ENCODE measurements around the gene BIRC5.

The BIRC5 gene

DNA sequence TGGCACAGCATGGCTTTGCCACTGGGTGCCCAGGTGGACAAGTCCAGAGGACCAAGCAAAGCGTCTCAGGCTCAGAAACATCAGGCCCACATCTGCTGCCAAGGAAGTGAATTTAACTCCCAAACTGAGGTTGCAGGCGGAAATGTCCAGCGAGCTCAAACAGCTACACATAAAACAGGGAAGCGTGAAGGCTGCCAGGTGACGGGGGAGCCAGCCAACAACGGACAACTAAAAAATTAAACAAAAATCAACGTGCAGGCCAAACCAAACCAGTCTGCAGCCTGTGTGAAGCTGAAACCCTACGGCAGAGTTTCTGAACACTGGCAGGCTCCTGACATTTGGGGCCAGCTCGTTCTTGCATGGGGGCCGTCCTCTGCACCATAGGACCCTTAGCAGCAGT, 29.7 kb upstream of the BIRC5 start:
- no peak overlapping the region for H3K27ac ChIP-seq (ENCODE audit: low read depth, low read length)
- H3K4me3 ChIP-seq (ENCODE audit: low read depth in 1 of 5, low read length in 5 of 5): no peak overlapping the region
- no peaks in the 10 kb centered on the region for H3K36me3 ChIP-seq (ENCODE audit: control insufficient read depth in 5 of 5, insufficient read depth in 5 of 5, low read length in 5 of 5)
- H3K9me3 ChIP-seq (ENCODE audit: control insufficient read depth in 5 of 5, low read length in 5 of 5): no peaks in the 10 kb centered on the region
- no peaks in the 10 kb centered on the region for H3K27me3 ChIP-seq (ENCODE audit: control insufficient read depth in 5 of 5, insufficient read depth in 4 of 5, low read length in 5 of 5)
- peaks cover 0 to 26% (median 21%) of the 10 kb centered on the region in 5 donors for H3K4me1 ChIP-seq (ENCODE audit: control insufficient read depth in 5 of 5, insufficient read depth in 5 of 5, low read length in 5 of 5)
- no peak overlapping the region for H3K9ac ChIP-seq (ENCODE audit: low read length in 5 of 5)

GRCh38 chr17:78184868-78185267, 29.2 kb upstream of the BIRC5 start:
- Histone ChIP-seq H3K9me3 (ENCODE audit: control insufficient read depth in 5 of 5, low read length in 5 of 5) (no peaks in the 10 kb centered on the region), H3K9ac (ENCODE audit: low read length in 5 of 5) (no peak overlapping the region), H3K4me3 (ENCODE audit: low read depth in 1 of 5, low read length in 5 of 5) (no peak overlapping the region), H3K36me3 (ENCODE audit: control insufficient read depth in 5 of 5, insufficient read depth in 5 of 5, low read length in 5 of 5) (no peaks in the 10 kb centered on the region), H3K4me1 (ENCODE audit: control insufficient read depth in 5 of 5, insufficient read depth in 5 of 5, low read length in 5 of 5) (peaks cover 0 to 26% (median 21%) of the 10 kb centered on the region in 5 donors), H3K27me3 (ENCODE audit: control insufficient read depth in 5 of 5, insufficient read depth in 4 of 5, low read length in 5 of 5) (no peaks in the 10 kb centered on the region), H3K27ac (ENCODE audit: low read depth, low read length) (no peak overlapping the region)

DNA sequence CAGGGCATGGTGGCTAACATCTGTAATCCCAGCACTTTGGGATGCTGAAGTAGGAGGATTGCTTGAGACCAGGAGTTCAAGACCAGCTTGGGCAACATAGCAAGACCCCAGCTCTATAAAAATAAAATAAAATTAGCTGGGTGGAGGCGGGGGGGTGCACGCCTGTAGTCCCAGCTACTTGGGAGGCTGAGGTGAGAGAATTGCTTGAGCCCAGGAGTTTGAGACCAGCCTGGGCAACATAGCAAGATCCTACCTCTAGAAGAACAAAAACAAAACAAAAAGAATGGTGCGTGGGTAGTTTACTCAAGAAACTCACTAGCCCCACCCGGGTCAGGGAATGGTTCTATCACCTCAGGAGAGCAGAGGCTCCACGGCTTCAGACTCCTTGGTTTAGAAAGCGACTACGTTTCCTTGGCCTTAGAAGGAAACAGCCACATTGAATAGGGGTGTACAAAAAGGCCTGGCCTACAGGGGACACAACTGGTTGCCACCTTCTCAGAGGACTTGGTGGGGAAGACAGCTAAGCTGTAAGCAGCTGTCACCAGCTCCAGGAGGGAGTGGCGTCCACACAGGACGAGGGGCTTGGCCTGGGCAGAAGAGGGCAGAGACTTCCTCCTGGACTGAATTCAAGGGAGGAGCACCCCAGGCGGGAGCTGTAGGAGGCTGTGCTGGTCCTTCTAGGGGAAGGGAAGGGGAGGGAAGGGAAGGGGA, 27.9 kb upstream of the BIRC5 start:
- H3K4me1 ChIP-seq (ENCODE audit: control insufficient read depth in 5 of 5, insufficient read depth in 5 of 5, low read length in 5 of 5): peaks cover 0 to 26% (median 21%) of the 10 kb centered on the region in 5 donors
- no peak overlapping the region for H3K9ac ChIP-seq (ENCODE audit: low read length in 5 of 5)
- H3K4me3 ChIP-seq (ENCODE audit: low read depth in 1 of 5, low read length in 5 of 5): peak overlapping the region in 2 of 5 donors; percentile 35 to 57
- H3K36me3 ChIP-seq (ENCODE audit: control insufficient read depth in 5 of 5, insufficient read depth in 5 of 5, low read length in 5 of 5): peaks cover 0 to 6% (median 5%) of the 10 kb centered on the region in 5 donors
- H3K27me3 ChIP-seq (ENCODE audit: control insufficient read depth in 5 of 5, insufficient read depth in 4 of 5, low read length in 5 of 5): no peaks in the 10 kb centered on the region
- H3K27ac ChIP-seq (ENCODE audit: low read depth, low read length): no peak overlapping the region
- H3K9me3 ChIP-seq (ENCODE audit: control insufficient read depth in 5 of 5, low read length in 5 of 5): no peaks in the 10 kb centered on the region

GRCh38 chr17:78186692-78187595, 27.1 kb upstream of the BIRC5 start, which contains the start of the genes AFMID and TK1:
Gene AFMID, plus strand, starts transcription at chr17:78187362. Its CDS starts 9 bp downstream, at chr17:78187371.
Gene TK1, minus strand, starts transcription at chr17:78187052. Its CDS starts 58 bp downstream, at chr17:78186994.
- Histone ChIP-seq H3K27me3 (ENCODE audit: control insufficient read depth in 5 of 5, insufficient read depth in 4 of 5, low read length in 5 of 5) (no peaks in the 10 kb centered on the region), H3K9me3 (ENCODE audit: control insufficient read depth in 5 of 5, low read length in 5 of 5) (no peaks in the 10 kb centered on the region), H3K36me3 (ENCODE audit: control insufficient read depth in 5 of 5, insufficient read depth in 5 of 5, low read length in 5 of 5) (peaks cover 0 to 14% (median 6%) of the 10 kb centered on the region in 5 donors), H3K9ac (ENCODE audit: low read length in 5 of 5) (peak within 1 kb of the TSS in 2 of 5 donors; percentile 43 to 52), H3K4me3 (ENCODE audit: low read depth in 1 of 5, low read length in 5 of 5) (peak within 1 kb of the TSS; percentile 58 to 90 (median 72)), H3K4me1 (ENCODE audit: control insufficient read depth in 5 of 5, insufficient read depth in 5 of 5, low read length in 5 of 5) (peaks cover 0 to 26% (median 21%) of the 10 kb centered on the region in 5 donors), H3K27ac (ENCODE audit: low read depth, low read length) (peak within 1 kb of the TSS; percentile 37)

GRCh38 chr17:78196716-78197115, 17.3 kb upstream of the BIRC5 start:
- Histone ChIP-seq H3K4me3 (ENCODE audit: low read depth in 1 of 5, low read length in 5 of 5) (no peak overlapping the region), H3K27me3 (ENCODE audit: control insufficient read depth in 5 of 5, insufficient read depth in 4 of 5, low read length in 5 of 5) (no peaks in the 10 kb centered on the region), H3K9me3 (ENCODE audit: control insufficient read depth in 5 of 5, low read length in 5 of 5) (no peaks in the 10 kb centered on the region), H3K36me3 (ENCODE audit: control insufficient read depth in 5 of 5, insufficient read depth in 5 of 5, low read length in 5 of 5) (peaks cover 0 to 14% (median 10%) of the 10 kb centered on the region in 5 donors), H3K27ac (ENCODE audit: low read depth, low read length) (no peak overlapping the region), H3K4me1 (ENCODE audit: control insufficient read depth in 5 of 5, insufficient read depth in 5 of 5, low read length in 5 of 5) (peaks cover 0 to 24% (median 10%) of the 10 kb centered on the region in 5 donors), H3K9ac (ENCODE audit: low read length in 5 of 5) (no peak overlapping the region)

- Histone ChIP-seq H3K9ac (ENCODE audit: low read length in 5 of 5) (peak overlapping the region in 1 of 5 donors; percentile 48), H3K4me3 (ENCODE audit: low read depth in 1 of 5, low read length in 5 of 5) (no peak overlapping the region), H3K27me3 (ENCODE audit: control insufficient read depth in 5 of 5, insufficient read depth in 4 of 5, low read length in 5 of 5) (no peaks in the 10 kb centered on the region), H3K9me3 (ENCODE audit: control insufficient read depth in 5 of 5, low read length in 5 of 5) (no peaks in the 10 kb centered on the region), H3K4me1 (ENCODE audit: control insufficient read depth in 5 of 5, insufficient read depth in 5 of 5, low read length in 5 of 5) (peaks cover 0 to 24% (median 10%) of the 10 kb centered on the region in 5 donors), H3K36me3 (ENCODE audit: control insufficient read depth in 5 of 5, insufficient read depth in 5 of 5, low read length in 5 of 5) (peaks cover 0 to 14% (median 9%) of the 10 kb centered on the region in 5 donors), H3K27ac (ENCODE audit: low read depth, low read length) (no peak overlapping the region)
These were observed 16.8 kb upstream of the BIRC5 start for GRCh38 chr17:78197147-78197832.

DNA sequence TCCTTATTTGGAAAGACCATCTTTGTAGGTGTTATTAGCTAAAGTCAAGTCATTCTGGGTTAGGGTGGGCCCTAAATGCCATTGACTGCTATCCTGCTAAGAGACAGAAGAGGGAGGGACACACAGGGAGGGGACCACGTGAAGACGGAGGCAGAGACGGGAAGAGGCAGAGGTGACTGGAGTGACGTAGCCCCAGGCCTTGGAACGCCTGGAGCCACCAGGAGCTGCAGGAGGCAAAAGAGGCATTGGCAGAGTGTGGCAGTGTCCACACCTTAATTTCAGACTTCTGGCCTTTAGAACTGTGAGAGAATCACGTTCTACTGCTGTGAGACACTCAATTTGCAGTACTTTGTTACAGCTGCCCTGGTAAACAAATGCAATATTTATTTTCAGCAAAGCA, 13.6 kb upstream of the BIRC5 start:
- peaks cover 0 to 24% (median 10%) of the 10 kb centered on the region in 5 donors for H3K4me1 ChIP-seq (ENCODE audit: control insufficient read depth in 5 of 5, insufficient read depth in 5 of 5, low read length in 5 of 5)
- H3K27ac ChIP-seq (ENCODE audit: low read depth, low read length): no peak overlapping the region
- no peaks in the 10 kb centered on the region for H3K27me3 ChIP-seq (ENCODE audit: control insufficient read depth in 5 of 5, insufficient read depth in 4 of 5, low read length in 5 of 5)
- H3K9me3 ChIP-seq (ENCODE audit: control insufficient read depth in 5 of 5, low read length in 5 of 5): no peaks in the 10 kb centered on the region
- peaks cover 0 to 14% (median 12%) of the 10 kb centered on the region in 5 donors for H3K36me3 ChIP-seq (ENCODE audit: control insufficient read depth in 5 of 5, insufficient read depth in 5 of 5, low read length in 5 of 5)
- no peak overlapping the region for H3K4me3 ChIP-seq (ENCODE audit: low read depth in 1 of 5, low read length in 5 of 5)
- no peak overlapping the region for H3K9ac ChIP-seq (ENCODE audit: low read length in 5 of 5)

GRCh38 chr17:78202666-78203065, 11.4 kb upstream of the BIRC5 start:
- H3K36me3 ChIP-seq (ENCODE audit: control insufficient read depth in 5 of 5, insufficient read depth in 5 of 5, low read length in 5 of 5): peaks cover 0 to 15% (median 8%) of the 10 kb centered on the region in 5 donors
- H3K9ac ChIP-seq (ENCODE audit: low read length in 5 of 5): no peak overlapping the region
- H3K27ac ChIP-seq (ENCODE audit: low read depth, low read length): no peak overlapping the region
- no peaks in the 10 kb centered on the region for H3K9me3 ChIP-seq (ENCODE audit: control insufficient read depth in 5 of 5, low read length in 5 of 5)
- no peaks in the 10 kb centered on the region for H3K27me3 ChIP-seq (ENCODE audit: control insufficient read depth in 5 of 5, insufficient read depth in 4 of 5, low read length in 5 of 5)
- no peak overlapping the region for H3K4me3 ChIP-seq (ENCODE audit: low read depth in 1 of 5, low read length in 5 of 5)
- peaks cover 0 to 12% (median 0%) of the 10 kb centered on the region in 5 donors for H3K4me1 ChIP-seq (ENCODE audit: control insufficient read depth in 5 of 5, insufficient read depth in 5 of 5, low read length in 5 of 5)

GRCh38 chr17:78204387-78205123, 9.5 kb upstream of the BIRC5 start:
- no peak overlapping the region for H3K4me3 ChIP-seq (ENCODE audit: low read depth in 1 of 5, low read length in 5 of 5)
- H3K36me3 ChIP-seq (ENCODE audit: control insufficient read depth in 5 of 5, insufficient read depth in 5 of 5, low read length in 5 of 5): peaks cover 0 to 15% (median 8%) of the 10 kb centered on the region in 5 donors
- H3K27ac ChIP-seq (ENCODE audit: low read depth, low read length): no peak overlapping the region
- no peak overlapping the region for H3K9ac ChIP-seq (ENCODE audit: low read length in 5 of 5)
- H3K27me3 ChIP-seq (ENCODE audit: control insufficient read depth in 5 of 5, insufficient read depth in 4 of 5, low read length in 5 of 5): no peaks in the 10 kb centered on the region
- H3K4me1 ChIP-seq (ENCODE audit: control insufficient read depth in 5 of 5, insufficient read depth in 5 of 5, low read length in 5 of 5): peaks cover 0 to 2% (median 0%) of the 10 kb centered on the region in 5 donors
- no peaks in the 10 kb centered on the region for H3K9me3 ChIP-seq (ENCODE audit: control insufficient read depth in 5 of 5, low read length in 5 of 5)
